Measurements from ENCODE around the gene CEBPZ. TPM values are rescaled to one million over a fixed set of nuclear protein-coding genes. Genes with fewer than 3 reads are reported as not detected.

Gene CEBPZ
- total and polyA plus RNA-seq, 2 donors (not counting 1 experiment from before 2014, with no cell fraction given) = 5.3 to 56.5 TPM

- no peak for TF ChIP-seq EZH2 (IDR thresholded peaks at IDR 0.05; ENCODE audit: borderline replicate concordance, insufficient read depth, low read depth, low read length, poor library complexity, severe bottlenecking)
- no peak for TF ChIP-seq CTCF (IDR thresholded peaks at IDR 0.05)
- POLR2A ChIA-PET = no interaction called here
- DNase-seq (peak; percentile 31), ATAC-seq (ENCODE audit: low read depth) (no peak)
- Mint-ChIP-seq H3K27me3 (no peaks in the 10 kb centered on the region), H3K4me3 (no peak overlapping the region), H3K4me1 (peaks cover 21% of the 10 kb centered on the region), H3K27ac (peak overlapping the region; percentile 53), H3K9me3 (ENCODE audit: insufficient read depth) (no peaks in the 10 kb centered on the region)
- H3K27me3 ChIP-seq (replicated peaks in 1 of 4; ENCODE audit: control extremely low read depth in 1 of 4, control insufficient read depth in 3 of 4, insufficient read depth in 4 of 4, low read length in 3 of 4) = no peaks in the 10 kb centered on the region
- CTCF ChIA-PET = interaction anchor here (1.0 to 1.2 kb wide), 3 partner anchors 93 to 615 kb away, joined by 3 to 4 read pairs (median 4); no protein-coding TSS in a partner anchor
- peak overlapping the region; percentile 8 for H2AFZ ChIP-seq (ENCODE audit: insufficient read depth, low read depth, low read length, poor library complexity, severe bottlenecking)
- H3K4me3 ChIP-seq (ENCODE audit: control extremely low read depth in 1 of 5, extremely low read depth in 1 of 5, insufficient read depth in 1 of 5, low read depth in 2 of 5, low read length in 4 of 5) = no peak overlapping the region
- peak overlapping the region; percentile 46 for H3K4me2 ChIP-seq (replicated peaks; ENCODE audit: low read depth, low read length, poor library complexity, severe bottlenecking)
- H3K4me1 ChIP-seq (ENCODE audit: control insufficient read depth in 2 of 2, insufficient read depth in 2 of 2, low read length in 2 of 2) = peaks cover 10 to 14% of the 10 kb centered on the region in 2 donors
- WGBS (ENCODE audit: insufficient coverage) = no CpG with 5 or more reads among the region's 2 CpGs
- no peaks in the 10 kb centered on the region for H3K79me2 ChIP-seq (ENCODE audit: control insufficient read depth, insufficient read depth, low read length)
- no peak overlapping the region for H3K9ac ChIP-seq (ENCODE audit: low read length)
- H3K36me3 ChIP-seq (replicated peaks in 1 of 2; ENCODE audit: control extremely low read depth in 1 of 2, control insufficient read depth in 1 of 2, extremely low read depth in 1 of 2, insufficient read depth in 2 of 2, low read length in 1 of 2) = peaks cover 12 to 39% of the 10 kb centered on the region in 2 experiments
- intact Hi-C loops (cut with micrococcal nuclease) = no loop called here
- H3K9me3 ChIP-seq (ENCODE audit: control extremely low read depth in 1 of 3, control insufficient read depth in 2 of 3, insufficient read depth in 1 of 3, low read length in 2 of 3) = no peaks in the 10 kb centered on the region
- H4K20me1 ChIP-seq (ENCODE audit: control insufficient read depth, insufficient read depth, low read length, poor library complexity, severe bottlenecking) = no peaks in the 10 kb centered on the region
- H3K27ac ChIP-seq (ENCODE audit: low read length in 2 of 2) = peak overlapping the region; percentile 9 to 26
These were observed 31.1 kb upstream of the CEBPZ start for GRCh38 chr2:37262522-37262921.

- intact Hi-C loops (cut with micrococcal nuclease) = no loop called here
- no peaks in the 10 kb centered on the region for H3K4me1 ChIP-seq (ENCODE audit: control insufficient read depth in 2 of 2, insufficient read depth in 2 of 2, low read length in 2 of 2)
- Mint-ChIP-seq H3K27me3 (no peaks in the 10 kb centered on the region), H3K9me3 (ENCODE audit: insufficient read depth) (no peaks in the 10 kb centered on the region), H3K4me3 (no peak overlapping the region), H3K4me1 (no peaks in the 10 kb centered on the region), H3K27ac (no peak overlapping the region)
- no peaks in the 10 kb centered on the region for H3K79me2 ChIP-seq (ENCODE audit: control insufficient read depth, insufficient read depth, low read length)
- peaks cover 25 to 92% of the 10 kb centered on the region in 2 experiments for H3K36me3 ChIP-seq (replicated peaks in 1 of 2; ENCODE audit: control extremely low read depth in 1 of 2, control insufficient read depth in 1 of 2, extremely low read depth in 1 of 2, insufficient read depth in 2 of 2, low read length in 1 of 2)
- TF ChIP-seq EZH2 (IDR thresholded peaks at IDR 0.05; ENCODE audit: borderline replicate concordance, insufficient read depth, low read depth, low read length, poor library complexity, severe bottlenecking) = no peak
- H2AFZ ChIP-seq (ENCODE audit: insufficient read depth, low read depth, low read length, poor library complexity, severe bottlenecking) = no peak overlapping the region
- no peaks in the 10 kb centered on the region for H3K27me3 ChIP-seq (replicated peaks in 1 of 4; ENCODE audit: control extremely low read depth in 1 of 4, control insufficient read depth in 3 of 4, insufficient read depth in 4 of 4, low read length in 3 of 4)
- H4K20me1 ChIP-seq (ENCODE audit: control insufficient read depth, insufficient read depth, low read length, poor library complexity, severe bottlenecking) = no peaks in the 10 kb centered on the region
- CTCF ChIA-PET = interaction anchor here (1.2 kb wide), 1 partner anchor 67 kb away, joined by 3 read pairs; no protein-coding TSS in a partner anchor
- H3K9me3 ChIP-seq (ENCODE audit: control extremely low read depth in 1 of 3, control insufficient read depth in 2 of 3, insufficient read depth in 1 of 3, low read length in 2 of 3) = no peaks in the 10 kb centered on the region
- no peak overlapping the region for H3K4me3 ChIP-seq (ENCODE audit: control extremely low read depth in 1 of 5, extremely low read depth in 1 of 5, insufficient read depth in 1 of 5, low read depth in 2 of 5, low read length in 4 of 5)
- DNase-seq (no peak), ATAC-seq (ENCODE audit: low read depth) (no peak)
- peak overlapping the region in 1 of 2 donors; percentile 34 for H3K27ac ChIP-seq (ENCODE audit: low read length in 2 of 2)
- no peak overlapping the region for H3K9ac ChIP-seq (ENCODE audit: low read length)
- WGBS (ENCODE audit: insufficient coverage) = 100% methylated on average over 2 of the region's 5 CpGs
- H3K4me2 ChIP-seq (replicated peaks; ENCODE audit: low read depth, low read length, poor library complexity, severe bottlenecking) = no peak overlapping the region
- POLR2A ChIA-PET = interaction anchor here (0.5 kb wide), 1 partner anchor 58 kb away, joined by 5 read pairs; no protein-coding TSS in a partner anchor
These were observed 19.7 kb upstream of the CEBPZ start for GRCh38 chr2:37250869-37251740.
